PC-3 (cell line): ENCODE results near the gene FARS2. TPM values are rescaled to one million over a fixed set of nuclear protein-coding genes. Genes with fewer than 3 reads are reported as not detected.

Experiments
- ATAC-seq: fragments of 200-7000 bp; cut with Tn5 transposase; 2 replicates; pipeline ENCODE4 v1.9.1; 2020; ENCODE audit warnings: mild to moderate bottlenecking, moderate library complexity
- BruUV-seq: library from RNA; stranded (reverse); fragments of 400-500 nt; replicated peaks from 2 replicates; lab custom pipeline; 2021; lab: Mats Ljungman, UMichigan
- CTCF ChIA-PET: fragments of 300-600 bp; sonication (Branson Sonifier 250); formaldehyde crosslinking; loops from one replicate; lab custom pipeline; 2022; ENCODE audit warnings: antibody characterized with exemption; lab: Charles Lee
- POLR2A ChIA-PET: fragments of 300-600 bp; sonication (Branson Sonifier 250); formaldehyde crosslinking; loops from one replicate; lab custom pipeline; 2022; ENCODE audit warnings: antibody characterized with exemption; ENCODE audit not compliant: unreplicated experiment; lab: Charles Lee
- DNase-seq: peaks from one replicate; pipeline ENCODE4 v3.0.0-alpha.2; 2015
- H2AFZ ChIP-seq: fragments of 300-600 bp; sonication (generic); 2 replicates; pipeline ENCODE4 v1.6.0; 2016; ENCODE audit warnings: antibody characterized with exemption, low read length
- H3F3A ChIP-seq: fragments of 300-600 bp; sonication (generic); one replicate; pipeline ENCODE4 v1.6.0; 2017; ENCODE audit warnings: antibody characterized with exemption, low read length, control low read depth, mild to moderate bottlenecking; ENCODE audit not compliant: unreplicated experiment
- H3K27ac ChIP-seq: fragments of 300-600 bp; sonication (generic); 2 replicates; pipeline ENCODE4 v1.5.1; 2016; ENCODE audit warnings: mild to moderate bottlenecking, low read length
- H3K27me3 ChIP-seq: fragments of 300-600 bp; sonication (generic); 2 replicates; pipeline ENCODE4 v1.6.1; 2016; ENCODE audit warnings: low read length, mixed read lengths
- H3K36me3 ChIP-seq: fragments of 300-600 bp; sonication (generic); 2 replicates; pipeline ENCODE4 v1.6.1; 2016; ENCODE audit warnings: low read depth, mixed run types, low read length, mixed read lengths
- H3K4me1 ChIP-seq: fragments of 300-600 bp; sonication (generic); 2 replicates; pipeline ENCODE4 v1.5.1; 2016; ENCODE audit warnings: low read length; ENCODE audit not compliant: insufficient read depth
- H3K4me2 ChIP-seq: fragments of 300-600 bp; sonication (generic); 2 replicates; pipeline ENCODE4 v1.6.0; 2016; ENCODE audit warnings: low read length
- H3K4me3 ChIP-seq: fragments of 300-600 bp; sonication (generic); 2 replicates; pipeline ENCODE4 v1.5.1; 2016; ENCODE audit warnings: mild to moderate bottlenecking, low read length, mixed read lengths
- H3K79me2 ChIP-seq: fragments of 300-600 bp; sonication (generic); 2 replicates; pipeline ENCODE4 v1.6.1; 2017; ENCODE audit warnings: low read length, mixed read lengths
- H3K9ac ChIP-seq: fragments of 300-600 bp; sonication (generic); 2 replicates; pipeline ENCODE4 v1.6.0; 2016; ENCODE audit warnings: mild to moderate bottlenecking, low read length
- H3K9me2 ChIP-seq: fragments of 300-600 bp; sonication (generic); replicated peaks from 2 replicates; pipeline ENCODE4 v1.6.1; 2016; ENCODE audit warnings: mixed run types, low read length, mixed read lengths
- H3K9me3 ChIP-seq: fragments of 300-600 bp; sonication (generic); 2 replicates; pipeline ENCODE4 v1.6.1; 2016; ENCODE audit warnings: low read length, mixed read lengths
- H4K20me1 ChIP-seq: fragments of 300-600 bp; sonication (generic); 2 replicates; pipeline ENCODE4 v1.6.1; 2016; ENCODE audit warnings: low read length, mixed read lengths
- CTCF ChIP-seq: fragments of 300-600 bp; sonication (generic); conservative IDR thresholded peaks from 2 replicates; pipeline ENCODE4 v1.5.1; 2017; ENCODE audit warnings: antibody characterized with exemption, low read depth, mild to moderate bottlenecking, low read length
- EZH2 ChIP-seq: fragments of 300-600 bp; sonication (generic); IDR thresholded peaks from one replicate; pipeline ENCODE4 v1.6.1; 2017; ENCODE audit warnings: antibody characterized with exemption, mild to moderate bottlenecking, low read length; ENCODE audit not compliant: unreplicated experiment
- EZH2phosphoT487 ChIP-seq: fragments of 300-600 bp; sonication (generic); IDR thresholded peaks from 2 replicates; pipeline ENCODE4 v1.6.1; 2018; ENCODE audit warnings: mild to moderate bottlenecking, antibody characterized with exemption, low read length, borderline replicate concordance
- intact Hi-C: fragments of 100-400 bp; cut with micrococcal nuclease; formaldehyde crosslinking; loops from 2 replicates; pipeline ENCODE4 v1.9.0; 2023
- total RNA-seq: library from RNA; depleted of rRNA; stranded (reverse); fragments of >200 nt; gene quantifications from 2 replicates; pipeline ENCODE4 v1.2.3, GENCODE V29; 2014

Gene FARS2
- total RNA-seq, 1 experiment from 2014 or later, result 23.0 TPM

DNA sequence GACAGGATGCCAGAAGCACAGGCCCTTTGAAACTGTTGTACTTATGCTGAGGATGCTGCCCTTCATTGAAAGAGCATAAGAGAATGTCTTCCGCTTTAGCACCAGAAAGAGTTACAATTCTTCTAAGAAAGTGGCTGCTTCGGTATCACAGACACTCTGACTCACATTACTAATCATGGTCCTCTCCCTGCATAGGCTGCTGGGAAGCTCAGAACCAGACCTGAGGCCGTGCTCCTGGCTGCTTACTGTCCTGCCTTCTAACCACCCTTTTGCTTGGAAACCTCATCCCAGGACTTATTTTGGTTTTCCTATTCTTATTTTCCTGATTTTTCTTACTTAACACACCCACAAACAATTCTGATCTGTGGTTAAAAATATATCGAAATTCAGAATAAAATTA, 23.5 kb upstream of the FARS2 start:
- no peaks in the 10 kb centered on the region for H3K9me3 ChIP-seq
- ATAC-seq (no peak), DNase-seq (no peak)
- no peaks in the 10 kb centered on the region for H3K9me2 ChIP-seq
- ChIA-PET POLR2A (no interaction called here), CTCF (no interaction called here)
- no peaks in the 10 kb centered on the region for H4K20me1 ChIP-seq
- TF ChIP-seq EZH2, result no peak
- TF ChIP-seq CTCF, result no peak
- TF ChIP-seq EZH2phosphoT487, result no peak
- no peaks in the 10 kb centered on the region; the same call in none of the 2 replicates for H3K79me2 ChIP-seq
- no peak overlapping the region for H3K27ac ChIP-seq
- no peak overlapping the region for H3K9ac ChIP-seq
- H3F3A ChIP-seq, result no peaks in the 10 kb centered on the region
- H3K4me3 ChIP-seq, result no peak overlapping the region
- H3K4me2 ChIP-seq, result no peak overlapping the region
- H3K4me1 ChIP-seq, result no peaks in the 10 kb centered on the region
- no TSS peak for BruUV-seq
- H2AFZ ChIP-seq, result no peak overlapping the region
- intact Hi-C loops, result no loop called here
- H3K36me3 ChIP-seq, result no peaks in the 10 kb centered on the region; the same call in 1 of the 2 replicates
- no peaks in the 10 kb centered on the region for H3K27me3 ChIP-seq

DNA sequence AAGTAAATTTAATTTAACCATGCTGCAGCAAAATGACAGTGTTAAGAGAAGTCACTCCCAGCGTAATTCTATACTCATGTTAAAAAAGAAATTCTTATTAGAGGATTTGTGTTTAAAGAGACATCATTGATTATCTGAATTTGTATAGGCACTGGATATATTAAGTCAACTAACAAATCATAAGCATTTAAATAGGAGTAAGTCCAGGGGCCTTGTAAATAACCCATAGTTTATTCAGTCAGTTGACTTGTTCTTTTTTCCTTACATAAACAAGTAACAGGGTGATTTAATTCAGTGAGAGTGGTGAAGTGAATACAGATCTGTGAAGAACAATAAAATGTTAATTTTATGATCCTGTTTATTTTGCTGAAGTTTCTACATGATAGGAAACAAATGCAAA, 23.0 kb upstream of the FARS2 start:
- H2AFZ ChIP-seq, result no peak overlapping the region
- ChIA-PET CTCF (no interaction called here), POLR2A (no interaction called here)
- DNase-seq, result no peak
- no peak overlapping the region for H3K27ac ChIP-seq
- H3K4me3 ChIP-seq, result no peak overlapping the region
- H4K20me1 ChIP-seq, result no peaks in the 10 kb centered on the region
- H3K9ac ChIP-seq, result no peak overlapping the region
- no TSS peak for BruUV-seq
- no peaks in the 10 kb centered on the region for H3F3A ChIP-seq
- TF ChIP-seq CTCF (no peak), EZH2phosphoT487 (no peak), EZH2 (no peak)
- H3K4me2 ChIP-seq, result no peak overlapping the region
- H3K27me3 ChIP-seq, result no peaks in the 10 kb centered on the region
- no peaks in the 10 kb centered on the region; the same call in 1 of the 2 replicates for H3K36me3 ChIP-seq
- no peaks in the 10 kb centered on the region for H3K4me1 ChIP-seq
- H3K9me2 ChIP-seq, result no peaks in the 10 kb centered on the region
- H3K79me2 ChIP-seq, result no peaks in the 10 kb centered on the region; the same call in 1 of the 2 replicates
- ATAC-seq, result no peak
- H3K9me3 ChIP-seq, result no peaks in the 10 kb centered on the region
- intact Hi-C loops, result no loop called here

GRCh38 chr6:5241252-5241651, 20.1 kb upstream of the FARS2 start:
- no peaks in the 10 kb centered on the region for H3K4me1 ChIP-seq
- intact Hi-C loops, result no loop called here
- no peak overlapping the region for H3K9ac ChIP-seq
- ChIA-PET CTCF (no interaction called here), POLR2A (no interaction called here)
- TF ChIP-seq EZH2phosphoT487, result no peak
- TF ChIP-seq CTCF, result no peak
- TF ChIP-seq EZH2, result no peak
- no peak overlapping the region for H3K4me3 ChIP-seq
- H3K36me3 ChIP-seq, result no peaks in the 10 kb centered on the region; the same call in 1 of the 2 replicates
- no peaks in the 10 kb centered on the region; the same call in 1 of the 2 replicates for H4K20me1 ChIP-seq
- no peak overlapping the region for H3K4me2 ChIP-seq
- H2AFZ ChIP-seq, result no peak overlapping the region
- H3K79me2 ChIP-seq, result peaks cover 23% of the 10 kb centered on the region
- no peaks in the 10 kb centered on the region for H3K9me3 ChIP-seq
- no peak for DNase-seq
- H3F3A ChIP-seq, result no peaks in the 10 kb centered on the region
- no peaks in the 10 kb centered on the region for H3K27me3 ChIP-seq
- no peak for ATAC-seq
- H3K27ac ChIP-seq, result no peak overlapping the region
- no TSS peak for BruUV-seq
- H3K9me2 ChIP-seq, result no peaks in the 10 kb centered on the region
